Lower leg skin (tissue), 4 donors: Measurements from ENCODE around the gene APLNR. TPM values are rescaled to one million over a fixed set of nuclear protein-coding genes. Genes with fewer than 3 reads are reported as not detected.

Experiments
- DNase-seq, 2 donors: peaks; one replicate each; pipeline ENCODE4 v3.0.0-alpha.2; 2019; ENCODE audit warnings: low spot score in 2 of 2
- H3K4me3 ChIP-seq: fragments of 200-600 bp; sonication (generic); 2 replicates; pipeline ENCODE4 v1.5.1; 2017; ENCODE audit warnings: mild to moderate bottlenecking, low read depth; ENCODE audit not compliant: poor library complexity, severe bottlenecking
- CTCF ChIP-seq, 3 donors: fragments of 450-650 bp; IDR thresholded peaks; one replicate each; pipeline ENCODE4 v1.5.1; 2016; ENCODE audit warnings: antibody characterized with exemption in 3 of 3, mild to moderate bottlenecking in 3 of 3, moderate library complexity in 2 of 3
- POLR2A ChIP-seq, 2 donors: fragments of 450-650 bp; IDR thresholded peaks; one replicate each; pipeline ENCODE4 v1.6.1; 2016 to 2017; ENCODE audit warnings: antibody characterized with exemption in 2 of 2, mild to moderate bottlenecking in 1 of 2, moderate library complexity in 1 of 2
- WGBS, 2 donors: methylation state at CpG; one replicate each; pipeline ENCODE4 v1.1.5; 2018; 5-methylcytosine and 5-hydroxymethylcytosine counted together
- intact Hi-C: fragments of 100-400 bp; cut with DNase I; formaldehyde crosslinking; loops from one replicate; pipeline ENCODE4 v1.15.0; 2023; ENCODE audit warnings: low total_unique reads
- total RNA-seq, 4 donors: library from RNA; depleted of rRNA; stranded (reverse); fragments of >200 nt; gene quantifications; one replicate each; pipeline ENCODE4 v1.1.0, GENCODE V29; 2016

APLNR gene
- total RNA-seq, 4 donors from 2014 or later, result 0.17 to 1.6 (median 0.82) TPM

GRCh38 chr11:57207168-57207567, 29.9 kb downstream of the APLNR start:
- TF ChIP-seq CTCF (IDR thresholded peaks at IDR 0.05), result no peak
- TF ChIP-seq POLR2A (IDR thresholded peaks at IDR 0.05), result no peak
- WGBS, 2 donors, result 73 to 77% methylated on average over 6 of the region's 6 CpGs
- intact Hi-C loops, result no loop called here
- H3K4me3 ChIP-seq, result no peak overlapping the region
- no peak for DNase-seq

DNA sequence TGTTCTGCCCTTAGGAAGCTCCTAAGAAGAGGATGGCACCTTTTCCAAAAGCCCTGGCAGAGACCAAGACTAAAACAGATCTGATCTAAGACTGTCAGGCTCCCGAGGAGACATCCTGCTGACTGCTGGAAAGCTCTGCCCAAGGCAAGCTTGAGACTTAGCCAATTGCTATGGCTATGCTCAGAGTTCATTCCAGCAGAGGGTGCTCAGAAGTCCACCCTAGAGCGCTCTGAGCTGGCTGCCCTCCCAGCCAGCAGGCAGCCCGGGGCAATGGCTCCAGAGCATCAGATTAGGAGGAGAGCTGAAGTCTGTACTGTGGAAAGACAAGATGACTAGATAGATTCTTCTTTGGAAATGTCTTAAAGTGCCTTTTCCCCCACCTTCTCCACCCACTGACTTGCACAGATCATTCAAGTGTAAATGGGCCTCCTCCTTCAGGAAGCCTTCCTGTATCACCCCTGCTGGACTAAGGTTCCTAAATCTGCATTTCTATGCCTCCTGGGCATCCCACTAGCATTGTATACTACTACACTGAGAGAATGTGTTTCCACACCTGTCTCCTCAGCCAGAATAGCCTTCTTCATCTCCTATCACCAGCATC, 31.9 kb downstream of the APLNR start:
- H3K4me3 ChIP-seq, result no peak overlapping the region
- no peak for DNase-seq
- intact Hi-C loops, result no loop called here
- WGBS, 2 donors, result 3 to 22% methylated on average over 3 of the region's 3 CpGs
- no peak for TF ChIP-seq CTCF (IDR thresholded peaks at IDR 0.05)
- TF ChIP-seq POLR2A (IDR thresholded peaks at IDR 0.05), result no peak

DNA sequence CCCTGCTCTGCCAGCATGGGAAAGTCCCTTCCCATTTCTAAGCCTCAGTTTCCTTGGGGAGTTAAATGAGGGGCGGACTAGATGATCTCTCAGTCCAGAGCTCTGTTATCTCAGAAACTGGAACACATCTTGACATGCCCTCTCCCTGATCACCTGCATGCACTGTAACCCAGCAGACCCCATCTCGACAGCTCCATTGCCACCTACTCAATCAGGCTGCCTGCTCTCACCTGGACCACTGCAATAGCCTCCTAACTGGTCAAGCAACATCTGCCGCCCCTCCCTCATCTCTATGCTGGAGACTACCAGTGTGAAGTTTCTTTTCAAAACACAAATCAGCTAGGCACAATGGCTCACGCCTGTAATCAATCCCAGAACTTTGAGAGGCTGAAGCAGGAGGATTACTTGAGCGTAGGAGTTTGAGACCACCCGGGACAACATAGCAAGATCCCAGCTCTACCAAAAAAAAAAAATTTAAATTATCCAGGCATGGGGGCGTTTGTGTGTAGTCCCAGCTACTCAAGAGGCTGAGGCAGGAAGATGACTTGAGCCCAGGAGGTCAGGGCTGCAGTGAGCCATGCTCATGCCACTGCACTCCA, 33.1 kb downstream of the APLNR start:
- no peak for DNase-seq
- intact Hi-C loops, result no loop called here
- no peak overlapping the region for H3K4me3 ChIP-seq
- no peak for TF ChIP-seq POLR2A (IDR thresholded peaks at IDR 0.05)
- TF ChIP-seq CTCF (IDR thresholded peaks at IDR 0.05), result no peak
- 71 to 77% methylated on average over 7 of the region's 7 CpGs for WGBS, 2 donors

DNA sequence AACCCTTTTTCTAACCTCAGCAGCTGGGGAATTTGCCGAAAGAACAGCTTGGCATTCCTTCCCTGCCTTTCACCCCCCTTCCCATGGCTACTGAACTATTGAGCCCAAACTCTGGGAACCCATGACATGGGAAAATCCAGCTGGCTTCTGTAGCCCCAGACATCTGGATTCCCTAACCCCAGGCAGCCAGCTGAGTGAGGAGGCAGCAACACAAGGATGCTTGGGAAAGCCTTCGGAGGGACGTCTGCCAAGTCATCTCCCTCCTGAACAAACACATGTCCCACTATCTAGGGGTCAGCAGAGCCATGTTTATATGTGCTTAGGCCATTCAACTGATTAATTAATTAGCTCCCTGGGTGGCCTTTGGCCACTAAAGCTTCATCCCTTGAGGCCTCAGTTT, 33.7 kb downstream of the APLNR start:
- TF ChIP-seq POLR2A (IDR thresholded peaks at IDR 0.05) (no peak), CTCF (IDR thresholded peaks at IDR 0.05) (no peak)
- intact Hi-C loops, result no loop called here
- WGBS, 2 donors, result 49 to 58% methylated on average over 3 of the region's 3 CpGs
- no peak for DNase-seq
- no peak overlapping the region for H3K4me3 ChIP-seq

DNA sequence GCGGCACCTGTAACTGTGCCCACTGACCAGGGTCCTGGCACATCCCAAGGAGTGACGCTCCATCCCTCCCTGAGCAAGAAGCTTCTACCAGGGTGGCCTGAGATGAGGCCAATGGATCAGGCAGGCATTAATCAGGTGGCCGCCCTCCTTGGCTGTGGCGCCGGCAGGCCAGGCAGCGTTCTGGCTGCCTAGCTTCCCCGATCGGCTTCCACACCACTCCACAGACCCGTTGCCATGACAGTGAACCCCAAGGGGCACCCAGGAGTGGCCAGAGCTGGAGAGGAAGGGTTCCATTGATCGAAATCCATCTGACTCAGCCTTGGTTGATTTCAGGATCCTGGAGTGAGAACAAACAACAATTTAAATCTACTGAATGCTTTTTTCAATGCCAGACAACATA, 34.8 kb downstream of the APLNR start:
- no peak for DNase-seq
- TF ChIP-seq CTCF (IDR thresholded peaks at IDR 0.05) (no peak), POLR2A (IDR thresholded peaks at IDR 0.05) (no peak)
- intact Hi-C loops, result no loop called here
- no peak overlapping the region for H3K4me3 ChIP-seq
- WGBS, 2 donors, result 69 to 78% methylated on average over 10 of the region's 10 CpGs

DNA sequence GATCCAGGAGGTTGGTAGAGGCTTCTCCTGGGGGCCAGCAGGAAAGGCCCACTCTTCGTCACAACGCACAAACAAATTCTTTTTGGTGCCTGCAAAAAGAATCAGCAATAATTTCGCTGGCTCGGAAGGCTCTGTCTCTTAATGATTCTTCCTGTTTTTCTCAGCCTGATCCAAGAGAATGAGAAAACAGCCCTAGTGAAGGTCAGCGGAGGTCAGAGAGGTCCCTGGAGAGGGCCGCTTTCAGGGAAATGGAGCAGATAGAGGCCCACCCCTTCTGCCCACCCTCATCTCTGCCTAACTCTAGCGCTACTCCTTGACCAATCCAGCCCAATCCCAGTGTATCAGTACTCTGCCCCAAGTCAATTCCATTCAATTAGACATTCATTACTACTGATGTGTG, 36.1 kb downstream of the APLNR start:
- no peak overlapping the region for H3K4me3 ChIP-seq
- no peak for DNase-seq
- TF ChIP-seq CTCF (IDR thresholded peaks at IDR 0.05), result no peak
- no peak for TF ChIP-seq POLR2A (IDR thresholded peaks at IDR 0.05)
- intact Hi-C loops, result no loop called here
- 66 to 75% methylated on average over 7 of the region's 7 CpGs for WGBS, 2 donors
